B cell (primary cell): ENCODE measurements around the gene CMTR1. TPM values are rescaled to one million over a fixed set of nuclear protein-coding genes. Genes with fewer than 3 reads are reported as not detected.

ENCODE experiments used
- ATAC-seq: fragments of 200-7000 bp; cut with Tn5 transposase; one replicate; pipeline ENCODE4 v1.10.0; 2021; ENCODE audit warnings: low read depth, mild to moderate bottlenecking, moderate number of reproducible peaks, moderate library complexity
- CTCF ChIA-PET: fragments of 350-600 bp; sonication (Branson Sonifier 250); formaldehyde crosslinking; loops from one replicate; lab custom pipeline; 2021; ENCODE audit warnings: antibody characterized with exemption, inconsistent platforms; lab: Charles Lee
- POLR2A ChIA-PET: fragments of 350-600 bp; sonication (Branson Sonifier 250); formaldehyde crosslinking; loops from one replicate; lab custom pipeline; 2021; ENCODE audit warnings: antibody characterized with exemption; lab: Charles Lee
- DNase-seq: peaks from one replicate; pipeline ENCODE4 v3.0.0; 2013
- H2AFZ ChIP-seq: 2 replicates; pipeline ENCODE4 v1.6.1; 2012; ENCODE audit warnings: mild to moderate bottlenecking, low read depth, low read length; ENCODE audit not compliant: insufficient read depth, poor library complexity, severe bottlenecking
- H3K27ac ChIP-seq, 2 donors: 1 replicate in 1 of 2; 2 replicates in 1 of 2; pipeline ENCODE4 v1.5.1; 2012 to 2013; ENCODE audit warnings: low read length in 2 of 2, mild to moderate bottlenecking in 2 of 2, moderate library complexity in 1 of 2
- H3K27me3 ChIP-seq, 4 experiments: fragments of 200-600 bp in 1 of 4; sonication (generic) in 1 of 4; replicated peaks in 1 of 4; 1 replicate in 2 of 4; 2 replicates in 2 of 4; pipeline versions ENCODE4 v1.6.1 to v1.7.0; 2013 to 2016; ENCODE audit warnings: low read length in 3 of 4, mild to moderate bottlenecking in 2 of 4, mixed read lengths in 1 of 4, moderate library complexity in 1 of 4; ENCODE audit not compliant: insufficient read depth in 4 of 4, control insufficient read depth in 3 of 4; ENCODE audit errors: control extremely low read depth in 1 of 4
- H3K36me3 ChIP-seq, 2 experiments: replicated peaks in 1 of 2; 1 replicate in 1 of 2; 2 replicates in 1 of 2; pipeline versions ENCODE4 v1.6.1 to v1.7.1; 2013; ENCODE audit warnings: low read length in 1 of 2; ENCODE audit not compliant: insufficient read depth in 2 of 2, control insufficient read depth in 1 of 2; ENCODE audit errors: control extremely low read depth in 1 of 2, extremely low read depth in 1 of 2
- H3K4me1 ChIP-seq, 2 donors: fragments of 200-600 bp in 1 of 2; sonication (generic) in 1 of 2; 1 replicate in 1 of 2; 2 replicates in 1 of 2; pipeline versions ENCODE4 v1.5.1 to v1.6.1; 2013 to 2017; ENCODE audit warnings: low read length in 2 of 2; ENCODE audit not compliant: control insufficient read depth in 2 of 2, insufficient read depth in 2 of 2
- H3K4me2 ChIP-seq: replicated peaks from 2 replicates; pipeline ENCODE3; 2012; ENCODE audit warnings: mild to moderate bottlenecking, low read depth, low read length; ENCODE audit not compliant: poor library complexity, severe bottlenecking
- H3K4me3 ChIP-seq, 5 experiments: fragments of 200-600 bp in 1 of 5; sonication (generic) in 1 of 5; 1 replicate in 3 of 5; 2 replicates in 2 of 5; pipeline versions ENCODE4 v1.5.1 to v1.7.0; 2011 to 2016; ENCODE audit warnings: low read length in 4 of 5, mild to moderate bottlenecking in 4 of 5, low read depth in 2 of 5, control low read depth in 1 of 5, moderate library complexity in 1 of 5; ENCODE audit not compliant: insufficient read depth in 1 of 5; ENCODE audit errors: control extremely low read depth in 1 of 5, extremely low read depth in 1 of 5
- H3K79me2 ChIP-seq: fragments of 200-600 bp; sonication (generic); one replicate; pipeline ENCODE4 v1.6.0; 2016; ENCODE audit warnings: low read length; ENCODE audit not compliant: control insufficient read depth, insufficient read depth
- H3K9ac ChIP-seq: fragments of 200-600 bp; sonication (generic); 2 replicates; pipeline ENCODE4 v1.6.1; 2017; ENCODE audit warnings: mild to moderate bottlenecking, low read length, moderate library complexity
- H3K9me3 ChIP-seq, 3 donors: one replicate each; pipeline versions ENCODE4 v1.6.1 to v1.7.1; 2013; ENCODE audit warnings: low read length in 2 of 3; ENCODE audit not compliant: control insufficient read depth in 2 of 3, insufficient read depth in 1 of 3; ENCODE audit errors: control extremely low read depth in 1 of 3
- H4K20me1 ChIP-seq: 2 replicates; pipeline ENCODE4 v1.6.0; 2012; ENCODE audit warnings: mild to moderate bottlenecking, low read length; ENCODE audit not compliant: insufficient read depth, control insufficient read depth, poor library complexity, severe bottlenecking
- H3K27ac Mint-ChIP-seq: one replicate; pipeline ENCODE4 v1.8.0; 2021; ENCODE audit warnings: mixed read lengths
- H3K27me3 Mint-ChIP-seq: one replicate; pipeline ENCODE4 v1.8.0; 2021; ENCODE audit warnings: mixed read lengths
- H3K4me1 Mint-ChIP-seq: one replicate; pipeline ENCODE4 v1.8.0; 2021; ENCODE audit warnings: mixed read lengths
- H3K4me3 Mint-ChIP-seq: one replicate; pipeline ENCODE4 v1.8.0; 2021; ENCODE audit warnings: mixed read lengths
- H3K9me3 Mint-ChIP-seq: one replicate; pipeline ENCODE4 v1.8.0; 2022; ENCODE audit warnings: mixed read lengths; ENCODE audit not compliant: insufficient read depth
- CTCF ChIP-seq: fragments of 200-600 bp; IDR thresholded peaks from one replicate; pipeline ENCODE4 v1.8.0; 2022; ENCODE audit warnings: antibody characterized with exemption, mild to moderate bottlenecking
- EZH2 ChIP-seq: IDR thresholded peaks from 2 replicates; pipeline ENCODE4 v1.6.1; 2012; ENCODE audit warnings: borderline replicate concordance, low read depth, mild to moderate bottlenecking, moderate library complexity, low read length; ENCODE audit not compliant: insufficient read depth, poor library complexity, severe bottlenecking
- WGBS: methylation state at CpG from one replicate; pipeline ENCODE4 v1.1.5; 2013; ENCODE audit warnings: missing lambda C conversion rate; ENCODE audit not compliant: insufficient coverage; 5-methylcytosine and 5-hydroxymethylcytosine counted together
- intact Hi-C: fragments of 100-400 bp; cut with micrococcal nuclease; formaldehyde crosslinking; loops from one replicate; pipeline ENCODE4 v1.10.0; 2022
- polyA plus RNA-seq: library from polyadenylated mRNA; depleted of rRNA; stranded (reverse); fragments of >200 nt; gene quantifications from 2 replicates; pipeline ENCODE4 v1.2.3, GENCODE V29; 2012
- total RNA-seq, 2 donors: library from RNA; stranded (reverse); fragments of 120-200 nt in 1 of 2; gene quantifications; 1 replicate in 1 of 2; 2 replicates in 1 of 2; pipeline versions ENCODE4 v1.2.3 to v1.2.4, GENCODE V29; 2013 to 2022

The CMTR1 gene
- total and polyA plus RNA-seq, 2 donors (not counting 1 experiment from before 2014, with no cell fraction given) = 46.0 to 82.9 TPM

DNA sequence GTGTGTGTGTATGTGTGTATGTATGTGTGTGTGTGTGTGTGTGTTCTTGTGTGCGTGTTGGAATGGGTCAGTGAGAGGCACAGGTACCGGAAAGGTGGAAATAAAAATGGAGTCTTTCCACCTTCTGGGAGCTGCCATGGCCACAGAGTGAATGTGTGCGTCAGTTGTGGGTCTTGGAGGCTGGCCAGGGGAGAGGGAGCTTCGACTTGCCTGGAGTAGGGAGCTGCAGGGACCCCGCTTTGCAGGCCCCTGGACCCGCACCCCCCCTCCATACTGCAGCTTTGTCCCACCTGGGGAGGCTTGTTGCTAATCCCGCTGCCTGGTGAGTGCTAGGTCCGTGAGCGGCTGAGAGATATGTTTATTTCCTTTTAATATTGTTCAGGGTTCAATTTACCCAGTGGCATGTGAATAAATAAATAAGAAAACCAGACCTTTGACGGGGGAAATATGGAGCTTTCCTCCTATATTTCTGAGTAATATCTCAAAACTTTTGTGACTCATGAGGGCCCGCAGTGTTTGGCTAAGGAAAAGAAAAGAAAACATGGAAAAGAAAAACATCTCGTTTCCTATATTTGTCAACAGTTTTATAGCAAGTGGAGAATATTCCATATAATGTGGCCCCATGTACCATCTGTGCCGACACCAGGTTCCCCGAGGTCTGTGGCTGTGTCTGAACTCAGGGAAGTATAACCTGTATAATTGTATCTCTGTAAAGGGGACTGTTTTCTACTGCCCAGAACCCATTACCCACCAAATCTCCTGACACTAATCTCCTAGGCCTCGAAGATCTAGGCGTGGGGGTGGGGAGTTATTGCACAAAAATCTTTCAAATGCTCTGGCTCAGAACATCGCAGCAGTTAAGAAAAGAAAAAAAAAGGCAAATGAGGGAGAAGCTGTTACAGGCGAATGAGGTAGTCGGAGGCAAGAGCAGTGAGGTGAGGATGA, 91.3 kb downstream of the CMTR1 start:
- H3K4me1 ChIP-seq = peaks cover 9 to 20% of the 10 kb centered on the region in 2 donors
- no peaks in the 10 kb centered on the region for H3K9me3 Mint-ChIP-seq
- no peaks in the 10 kb centered on the region for H3K36me3 ChIP-seq
- H3K4me3 ChIP-seq = no peak overlapping the region
- peaks cover 0 to 11% (median 0%) of the 10 kb centered on the region in 4 experiments for H3K27me3 ChIP-seq
- WGBS = 91% methylated on average over 5 of the region's 19 CpGs
- peaks cover 12% of the 10 kb centered on the region for H3K4me1 Mint-ChIP-seq
- intact Hi-C loops = no loop called here
- no peak overlapping the region for H3K27ac Mint-ChIP-seq
- no peaks in the 10 kb centered on the region for H3K79me2 ChIP-seq
- TF ChIP-seq EZH2 (no peak), CTCF (no peak)
- no peaks in the 10 kb centered on the region for H4K20me1 ChIP-seq
- no peak overlapping the region for H3K4me3 Mint-ChIP-seq
- no peak overlapping the region for H3K4me2 ChIP-seq
- DNase-seq = no peak
- no peak for ATAC-seq
- peaks cover 0 to 6% (median 0%) of the 10 kb centered on the region in 3 donors for H3K9me3 ChIP-seq
- H2AFZ ChIP-seq = no peak overlapping the region
- ChIA-PET POLR2A (no interaction called here), CTCF (interaction anchor here (0.7 kb wide), 1 partner anchor 43 kb away, joined by 3 read pairs; no protein-coding TSS in a partner anchor)
- H3K27me3 Mint-ChIP-seq = peaks cover 27% of the 10 kb centered on the region
- no peak overlapping the region for H3K9ac ChIP-seq
- H3K27ac ChIP-seq = no peak overlapping the region

GRCh38 chr6:37524970-37525318, 91.9 kb downstream of the CMTR1 start:
- H3K27me3 ChIP-seq = peaks cover 0 to 11% (median under 1%) of the 10 kb centered on the region in 4 experiments
- POLR2A ChIA-PET = no interaction called here
- peaks cover 0 to 3% (median 0%) of the 10 kb centered on the region in 3 donors for H3K9me3 ChIP-seq
- Mint-ChIP-seq H3K4me1 (peaks cover 13% of the 10 kb centered on the region), H3K4me3 (no peak overlapping the region), H3K27ac (no peak overlapping the region), H3K27me3 (peaks cover 27% of the 10 kb centered on the region), H3K9me3 (no peaks in the 10 kb centered on the region)
- TF ChIP-seq CTCF (no peak), EZH2 (no peak)
- H4K20me1 ChIP-seq = no peaks in the 10 kb centered on the region
- intact Hi-C loops = no loop called here
- 97% methylated on average over 4 of the region's 4 CpGs for WGBS
- no peaks in the 10 kb centered on the region for H3K79me2 ChIP-seq
- peaks cover 9 to 21% of the 10 kb centered on the region in 2 donors for H3K4me1 ChIP-seq
- DNase-seq (no peak), ATAC-seq (no peak)
- H3K4me2 ChIP-seq = no peak overlapping the region
- no peak overlapping the region for H2AFZ ChIP-seq
- no peaks in the 10 kb centered on the region for H3K36me3 ChIP-seq
- CTCF ChIA-PET = interaction anchor here (0.7 to 1.0 kb wide), 2 partner anchors 42 to 54 kb away, joined by 3 read pairs; no protein-coding TSS in a partner anchor
- no peak overlapping the region for H3K27ac ChIP-seq
- H3K9ac ChIP-seq = no peak overlapping the region
- no peak overlapping the region for H3K4me3 ChIP-seq
